Measurements from ENCODE around the gene SENP6. TPM values are rescaled to one million over a fixed set of nuclear protein-coding genes. Genes with fewer than 3 reads are reported as not detected.

The SENP6 gene
- total and polyA plus RNA-seq, 7 donors: 18.0 to 157 (median 122) TPM

GRCh38 chr6:75758061-75758460, 156.4 kb downstream of the SENP6 start:
- DNase-seq: no peak
- no peaks in the 10 kb centered on the region for H3K9me3 ChIP-seq
- no peak overlapping the region for H3K4me3 ChIP-seq
- intact Hi-C loops (cut with DNase I): no loop called here
- TF ChIP-seq POLR2A (IDR thresholded peaks at IDR 0.05): no peak
- H3K36me3 ChIP-seq: no peaks in the 10 kb centered on the region
- no peaks in the 10 kb centered on the region for H3K27me3 ChIP-seq
- H3K4me1 ChIP-seq: peaks cover 0 to 5% (median 2%) of the 10 kb centered on the region in 4 donors
- no peak overlapping the region for H3K27ac ChIP-seq
- 53 to 88% methylated on average over 5 of the region's 5 CpGs for WGBS, 2 donors

GRCh38 chr6:75759207-75759606, 157.5 kb downstream of the SENP6 start:
- H3K4me3 ChIP-seq: no peak overlapping the region
- WGBS, 2 donors: 63 to 88% methylated on average over 5 of the region's 5 CpGs
- no peaks in the 10 kb centered on the region for H3K36me3 ChIP-seq
- H3K4me1 ChIP-seq: peaks cover 0 to 5% (median 2%) of the 10 kb centered on the region in 4 donors
- H3K27ac ChIP-seq: no peak overlapping the region
- H3K9me3 ChIP-seq: no peaks in the 10 kb centered on the region
- no peaks in the 10 kb centered on the region for H3K27me3 ChIP-seq
- no peak for DNase-seq
- TF ChIP-seq POLR2A (IDR thresholded peaks at IDR 0.05): no peak
- intact Hi-C loops (cut with DNase I): no loop called here

DNA sequence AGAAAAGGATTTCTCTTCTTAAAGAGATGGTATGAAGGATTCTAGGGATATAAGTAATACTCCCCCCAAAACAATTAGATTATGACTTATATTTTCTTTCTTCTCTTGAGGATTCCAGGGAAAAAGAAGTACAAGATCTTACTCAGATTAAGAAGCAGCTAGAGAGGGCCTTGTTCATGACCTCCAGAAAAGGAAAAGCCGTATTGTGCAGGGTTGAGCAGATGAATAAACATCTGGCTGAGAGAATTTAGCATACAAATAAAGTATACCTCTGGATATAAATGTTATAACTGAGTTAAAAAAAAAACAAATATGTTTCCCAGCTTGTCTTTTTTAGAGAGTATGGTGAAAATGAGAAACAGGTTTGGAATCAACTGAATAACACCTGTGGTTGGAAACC, 158.6 kb downstream of the SENP6 start:
- intact Hi-C loops (cut with DNase I): no loop called here
- H3K36me3 ChIP-seq: no peaks in the 10 kb centered on the region
- TF ChIP-seq POLR2AphosphoS5 (IDR thresholded peaks at IDR 0.05) (no peak), POLR2A (IDR thresholded peaks at IDR 0.05) (no peak), EP300 (IDR thresholded peaks at IDR 0.05) (no peak)
- TF ChIP-seq, protein P1, sequence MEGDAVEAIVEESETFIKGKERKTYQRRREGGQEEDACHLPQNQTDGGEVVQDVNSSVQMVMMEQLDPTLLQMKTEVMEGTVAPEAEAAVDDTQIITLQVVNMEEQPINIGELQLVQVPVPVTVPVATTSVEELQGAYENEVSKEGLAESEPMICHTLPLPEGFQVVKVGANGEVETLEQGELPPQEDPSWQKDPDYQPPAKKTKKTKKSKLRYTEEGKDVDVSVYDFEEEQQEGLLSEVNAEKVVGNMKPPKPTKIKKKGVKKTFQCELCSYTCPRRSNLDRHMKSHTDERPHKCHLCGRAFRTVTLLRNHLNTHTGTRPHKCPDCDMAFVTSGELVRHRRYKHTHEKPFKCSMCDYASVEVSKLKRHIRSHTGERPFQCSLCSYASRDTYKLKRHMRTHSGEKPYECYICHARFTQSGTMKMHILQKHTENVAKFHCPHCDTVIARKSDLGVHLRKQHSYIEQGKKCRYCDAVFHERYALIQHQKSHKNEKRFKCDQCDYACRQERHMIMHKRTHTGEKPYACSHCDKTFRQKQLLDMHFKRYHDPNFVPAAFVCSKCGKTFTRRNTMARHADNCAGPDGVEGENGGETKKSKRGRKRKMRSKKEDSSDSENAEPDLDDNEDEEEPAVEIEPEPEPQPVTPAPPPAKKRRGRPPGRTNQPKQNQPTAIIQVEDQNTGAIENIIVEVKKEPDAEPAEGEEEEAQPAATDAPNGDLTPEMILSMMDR (IDR thresholded peaks at IDR 0.05): no peak
- H3K27me3 ChIP-seq: no peaks in the 10 kb centered on the region
- no peak for DNase-seq
- H3K4me3 ChIP-seq: no peak overlapping the region
- H3K27ac ChIP-seq: no peak overlapping the region
- H3K4me1 ChIP-seq: peaks cover 0 to 5% (median 2%) of the 10 kb centered on the region in 4 donors
- no peaks in the 10 kb centered on the region for H3K9me3 ChIP-seq
- 82 to 90% methylated on average over 1 of the region's 1 CpG for WGBS, 2 donors

DNA sequence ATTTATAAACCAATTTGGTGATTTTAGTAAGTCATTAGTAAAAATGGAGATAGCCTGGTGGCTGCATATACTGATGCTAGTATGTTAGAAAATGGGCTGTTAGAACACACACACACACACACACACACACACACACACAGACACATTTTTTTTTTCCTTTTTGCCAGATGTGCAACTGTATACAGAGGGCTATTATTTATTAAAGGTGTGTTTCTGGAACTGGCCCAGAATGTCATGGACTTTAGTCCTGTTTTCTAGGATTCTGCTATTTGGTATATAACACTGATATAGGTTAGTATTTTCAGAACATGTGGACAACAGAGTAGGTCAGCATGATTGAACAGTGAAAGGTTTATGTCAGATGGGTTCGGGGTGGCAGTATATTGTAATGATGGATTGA, 159.8 kb downstream of the SENP6 start:
- no peaks in the 10 kb centered on the region for H3K36me3 ChIP-seq
- no peaks in the 10 kb centered on the region for H3K9me3 ChIP-seq
- WGBS, 2 donors: 92 to 95% methylated on average over 1 of the region's 1 CpG
- TF ChIP-seq POLR2AphosphoS5 (IDR thresholded peaks at IDR 0.05) (no peak), EP300 (IDR thresholded peaks at IDR 0.05) (no peak), POLR2A (IDR thresholded peaks at IDR 0.05) (no peak)
- TF ChIP-seq, protein P1 (IDR thresholded peaks at IDR 0.05): no peak
- H3K27me3 ChIP-seq: no peaks in the 10 kb centered on the region
- H3K4me3 ChIP-seq: no peak overlapping the region
- H3K4me1 ChIP-seq: peaks cover 0 to 4% (median 0%) of the 10 kb centered on the region in 4 donors
- intact Hi-C loops (cut with DNase I): no loop called here
- DNase-seq: no peak
- H3K27ac ChIP-seq: no peak overlapping the region

DNA sequence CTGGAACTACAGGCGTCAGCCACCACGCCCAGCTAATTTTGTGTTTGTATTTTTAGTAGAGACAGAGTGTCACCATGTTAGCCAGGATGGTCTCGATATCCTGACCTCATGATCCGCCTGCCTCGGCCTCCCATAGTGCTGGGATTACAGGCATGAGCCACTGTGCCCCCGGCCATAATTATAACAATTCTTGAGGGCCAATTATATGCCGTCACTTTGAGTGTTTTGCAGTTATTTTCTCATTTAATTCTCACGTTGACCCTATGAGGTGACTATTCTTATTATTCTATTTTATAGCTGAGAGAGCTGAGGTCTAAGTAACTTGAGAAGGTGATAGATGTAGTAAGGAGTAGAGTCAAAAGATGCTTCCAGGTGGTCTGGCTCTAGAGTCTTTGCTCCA, 160.4 kb downstream of the SENP6 start:
- TF ChIP-seq, protein P1 (IDR thresholded peaks at IDR 0.05): no peak
- no peak for TF ChIP-seq POLR2A (IDR thresholded peaks at IDR 0.05)
- TF ChIP-seq EP300 (IDR thresholded peaks at IDR 0.05): no peak
- no peak for TF ChIP-seq POLR2AphosphoS5 (IDR thresholded peaks at IDR 0.05)
- no peak overlapping the region for H3K27ac ChIP-seq

DNA sequence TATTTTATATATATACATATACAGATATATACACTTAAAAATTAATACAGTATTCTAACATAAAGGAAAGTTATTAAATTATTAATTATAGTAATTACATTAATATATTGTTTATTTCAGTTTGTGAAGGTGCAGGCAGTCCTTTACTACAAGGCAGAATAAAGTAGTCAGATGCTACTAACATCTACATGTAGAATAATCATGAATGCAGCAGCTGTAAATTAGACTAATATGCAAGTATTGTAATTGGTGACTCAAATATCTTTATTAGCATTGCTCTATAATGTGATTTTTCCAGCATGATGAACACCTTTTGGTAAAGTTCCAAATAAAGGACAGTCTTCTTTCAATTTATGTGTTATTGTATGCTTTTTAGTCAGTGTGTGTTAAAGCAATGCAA, 164.7 kb downstream of the SENP6 start:
- DNase-seq: no peak
- Histone ChIP-seq H3K9me3 (no peaks in the 10 kb centered on the region), H3K36me3 (no peaks in the 10 kb centered on the region), H3K27ac (no peak overlapping the region), H3K27me3 (no peaks in the 10 kb centered on the region), H3K4me1 (no peaks in the 10 kb centered on the region), H3K4me3 (no peak overlapping the region)
- TF ChIP-seq EP300 (IDR thresholded peaks at IDR 0.05) (no peak), POLR2A (IDR thresholded peaks at IDR 0.05) (no peak), POLR2AphosphoS5 (IDR thresholded peaks at IDR 0.05) (no peak)
- TF ChIP-seq, protein P1 (IDR thresholded peaks at IDR 0.05): no peak
- intact Hi-C loops (cut with DNase I): no loop called here

More for the DNA sequence above, 160.4 kb downstream of the SENP6 start:
- Histone ChIP-seq H3K4me1 (peaks cover 0 to 4% (median 0%) of the 10 kb centered on the region in 4 donors), H3K27me3 (no peaks in the 10 kb centered on the region), H3K36me3 (no peaks in the 10 kb centered on the region), H3K4me3 (no peak overlapping the region), H3K9me3 (no peaks in the 10 kb centered on the region)
- intact Hi-C loops (cut with DNase I): no loop called here
- DNase-seq: no peak
- WGBS, 2 donors: 94 to 95% methylated on average over 8 of the region's 8 CpGs

Measured in sigmoid colon (tissue), 7 donors.